ENCODE data around the gene SMG5.

SMG5 gene

DNA sequence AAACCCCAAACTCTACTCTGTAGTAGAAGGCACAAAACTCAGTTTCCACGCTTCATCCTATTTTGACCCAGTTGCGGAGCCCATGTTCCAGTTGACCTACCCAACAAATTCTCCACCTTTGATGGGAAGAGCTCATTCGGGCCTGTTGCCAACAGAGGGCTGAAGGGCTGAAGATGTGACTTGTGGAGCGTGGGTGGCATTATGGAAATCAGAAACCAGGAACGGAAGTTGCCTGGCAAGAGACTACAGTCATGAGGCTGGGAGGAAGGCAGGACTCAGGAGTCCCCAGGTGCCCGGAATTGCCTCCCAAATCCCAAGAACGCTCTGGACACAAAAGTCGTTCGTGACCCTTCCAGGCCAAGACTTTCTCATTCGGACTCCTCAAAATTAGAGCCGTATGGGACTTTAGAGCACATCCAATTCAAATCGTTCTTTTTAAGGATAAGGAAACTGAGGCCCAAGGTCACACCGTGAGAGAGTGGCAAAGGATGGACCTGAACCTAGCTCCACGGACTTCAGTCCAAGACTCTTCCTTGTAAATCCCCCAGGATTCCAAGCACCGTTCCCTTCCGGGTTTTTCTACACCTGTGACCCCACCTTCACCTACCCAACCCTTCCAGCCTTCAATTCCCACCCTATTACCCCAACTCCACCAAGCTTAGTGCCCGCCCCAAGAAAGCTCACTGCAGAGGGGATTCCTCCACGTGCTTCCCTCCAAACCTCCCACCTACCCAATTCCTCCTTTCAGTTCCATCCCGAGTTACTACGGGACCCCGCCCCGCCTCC is 739 bp downstream of the SMG5 start:
- DNase-seq (ENCODE audit: low read depth in 2 of 3, low spot score in 2 of 3): no peak

DNA sequence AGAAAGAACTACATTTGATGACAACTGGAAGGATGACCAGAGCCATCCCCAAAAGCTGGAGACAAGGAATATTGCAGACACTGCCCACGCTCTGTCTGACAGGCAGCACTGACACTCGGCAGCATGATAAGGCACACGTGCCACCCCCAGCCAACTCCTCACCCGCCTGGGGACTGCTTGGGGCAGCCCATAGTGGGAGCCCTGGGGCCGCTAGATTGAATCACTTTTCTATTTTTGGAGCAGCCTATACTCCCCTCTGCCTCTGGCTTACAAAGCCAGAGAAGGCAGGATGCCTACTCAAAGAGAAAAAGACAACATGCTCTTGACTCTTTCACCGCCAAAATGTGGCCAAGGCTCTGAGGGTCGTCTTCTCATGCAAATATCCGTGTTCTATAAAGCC is 1.3 kb downstream of the SMG5 start:
- peak in 1 of 3 experiments; percentile 18 for DNase-seq (ENCODE audit: low read depth in 2 of 3, low spot score in 2 of 3)

DNA sequence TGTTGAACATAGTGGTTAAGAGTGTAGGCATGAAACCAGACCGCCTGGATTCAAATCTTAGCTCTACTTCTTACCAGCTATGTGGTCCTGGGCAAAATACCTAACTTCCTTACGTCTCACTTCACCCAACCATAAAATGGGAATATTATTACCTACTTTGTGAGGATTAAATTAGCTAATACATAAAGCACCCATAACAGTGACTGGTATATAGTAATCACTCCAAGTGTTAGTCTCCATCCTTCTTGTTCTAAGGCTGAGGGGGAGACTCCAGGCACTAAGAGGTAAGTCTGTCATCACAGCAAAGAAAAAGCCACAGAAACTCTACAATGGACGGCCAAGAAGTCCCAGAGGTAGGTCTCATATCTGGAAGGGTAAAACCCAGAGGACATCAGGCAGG is 2.8 kb downstream of the SMG5 start:
- no peak for DNase-seq (ENCODE audit: low read depth in 2 of 3, low spot score in 2 of 3)

DNA sequence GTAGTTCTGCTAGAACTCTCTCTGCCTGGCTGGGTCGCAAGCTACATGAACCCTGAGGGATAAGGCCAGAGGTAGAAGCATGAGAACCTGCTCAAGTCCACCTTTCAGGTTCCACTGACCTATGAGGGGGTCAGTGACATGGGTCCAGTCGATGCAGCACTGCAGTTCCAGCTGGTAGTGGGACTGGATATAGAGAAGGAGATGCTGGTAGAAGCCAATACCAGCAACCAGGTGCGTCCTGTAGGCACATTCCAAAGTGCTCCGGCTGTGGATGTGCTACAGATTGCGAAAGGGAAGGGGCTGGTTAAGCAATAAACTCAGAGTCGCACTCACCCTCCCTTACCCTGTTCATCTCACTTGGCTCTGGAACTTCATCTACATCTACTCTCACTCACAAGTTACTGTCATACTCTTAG is 5.7 kb downstream of the SMG5 start:
- no peak for DNase-seq (ENCODE audit: low read depth in 2 of 3, low spot score in 2 of 3)

DNA sequence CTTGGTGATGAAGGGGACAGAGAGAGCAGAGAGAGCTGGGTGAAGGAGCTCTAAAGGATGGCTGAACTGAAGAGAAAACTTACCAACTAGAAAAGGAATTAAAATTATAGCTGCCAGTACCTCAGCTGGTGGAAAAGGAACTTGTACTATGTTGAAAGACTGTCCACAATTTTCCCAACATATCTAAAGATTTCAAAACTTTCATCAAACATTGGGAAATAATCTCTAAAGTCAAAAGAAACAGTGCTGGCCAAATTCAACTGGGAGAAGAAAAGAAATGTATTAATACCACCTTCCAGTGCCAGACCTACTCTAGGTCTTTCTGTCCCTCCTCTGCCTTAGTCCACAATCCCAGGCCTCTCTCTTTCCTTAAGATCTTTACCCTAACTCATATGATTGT is 6.1 kb downstream of the SMG5 start:
- DNase-seq (ENCODE audit: low read depth in 2 of 3, low spot score in 2 of 3): no peak

DNA sequence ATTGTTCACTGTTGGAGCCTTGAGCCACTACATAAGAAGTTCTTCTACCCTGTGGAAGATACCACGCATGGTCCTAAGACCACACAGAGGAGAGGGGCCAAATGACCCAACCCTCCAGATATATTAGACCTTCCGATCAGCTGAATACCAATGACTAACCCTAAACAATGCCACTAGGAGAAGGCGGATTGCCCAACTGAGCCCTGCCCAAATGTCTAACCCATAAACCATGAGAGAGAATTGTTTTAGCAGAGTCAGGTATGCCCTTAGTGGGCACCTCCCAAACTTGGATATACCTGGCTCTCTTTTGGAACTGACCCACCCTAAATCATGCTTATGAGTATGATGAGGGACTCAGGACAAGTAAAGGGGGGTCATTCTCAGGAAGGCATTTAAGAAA is 12.3 kb downstream of the SMG5 start:
- DNase-seq (ENCODE audit: low read depth in 2 of 3, low spot score in 2 of 3): no peak

DNA sequence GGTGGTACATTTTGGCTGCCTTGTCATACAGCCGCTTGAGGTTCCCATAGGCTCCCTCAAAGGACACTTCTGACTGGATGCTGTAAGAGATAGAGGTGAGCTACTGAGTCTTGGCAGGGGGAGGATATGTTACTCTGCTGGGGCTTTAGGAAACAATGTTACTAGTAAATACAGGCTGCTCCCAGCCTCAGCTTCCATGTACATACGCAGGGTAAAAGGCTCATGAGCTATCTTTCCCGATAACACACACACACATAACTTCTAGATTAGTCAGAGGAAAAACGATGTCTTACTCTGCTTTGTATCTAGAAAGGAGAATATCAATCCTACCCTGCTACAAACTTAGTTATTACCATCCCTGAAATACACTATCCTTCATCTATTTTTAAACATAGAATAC is 14.3 kb downstream of the SMG5 start:
- no peak for DNase-seq (ENCODE audit: low read depth in 2 of 3, low spot score in 2 of 3)

DNA sequence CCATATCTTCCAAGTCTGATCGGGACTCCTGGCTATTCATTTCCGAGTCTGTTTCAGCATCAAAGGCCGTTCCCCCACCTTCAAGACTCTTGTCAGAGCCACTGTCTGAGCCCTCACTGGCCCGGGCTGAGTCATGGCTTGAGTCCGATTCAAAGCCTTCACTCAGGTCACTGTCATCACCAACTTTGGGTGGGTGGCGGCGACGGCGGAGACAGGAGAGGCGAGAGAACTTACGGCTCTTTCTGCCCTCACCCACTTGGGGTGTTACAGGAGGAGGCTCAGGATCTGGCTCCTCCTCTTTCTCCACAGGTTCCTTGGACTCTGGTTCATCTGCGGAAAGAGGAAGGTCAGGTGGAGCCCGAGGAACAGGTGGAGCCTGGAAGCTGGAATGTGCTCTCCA is 16.6 kb downstream of the SMG5 start:
- DNase-seq (ENCODE audit: low read depth in 2 of 3, low spot score in 2 of 3): no peak

DNA sequence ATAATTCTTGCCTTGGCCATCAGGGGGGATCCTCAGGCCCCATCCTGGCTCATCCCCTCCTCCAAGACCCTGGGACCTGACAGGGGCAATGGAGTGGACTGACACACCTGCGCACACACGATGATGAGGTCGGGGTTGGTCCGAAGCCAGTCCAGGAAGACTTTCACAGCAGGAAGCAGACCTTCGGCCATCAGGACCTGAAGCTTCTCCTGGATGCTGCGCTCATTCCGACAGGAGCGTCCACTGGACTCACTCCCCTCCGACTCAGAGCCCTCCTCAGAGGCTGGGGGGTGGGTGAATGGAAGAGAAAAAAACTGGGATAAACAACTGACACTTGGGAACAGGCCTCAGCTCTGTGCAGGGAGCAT is 19.4 kb downstream of the SMG5 start:
- no peak for DNase-seq (ENCODE audit: low read depth in 2 of 3, low spot score in 2 of 3)

DNA sequence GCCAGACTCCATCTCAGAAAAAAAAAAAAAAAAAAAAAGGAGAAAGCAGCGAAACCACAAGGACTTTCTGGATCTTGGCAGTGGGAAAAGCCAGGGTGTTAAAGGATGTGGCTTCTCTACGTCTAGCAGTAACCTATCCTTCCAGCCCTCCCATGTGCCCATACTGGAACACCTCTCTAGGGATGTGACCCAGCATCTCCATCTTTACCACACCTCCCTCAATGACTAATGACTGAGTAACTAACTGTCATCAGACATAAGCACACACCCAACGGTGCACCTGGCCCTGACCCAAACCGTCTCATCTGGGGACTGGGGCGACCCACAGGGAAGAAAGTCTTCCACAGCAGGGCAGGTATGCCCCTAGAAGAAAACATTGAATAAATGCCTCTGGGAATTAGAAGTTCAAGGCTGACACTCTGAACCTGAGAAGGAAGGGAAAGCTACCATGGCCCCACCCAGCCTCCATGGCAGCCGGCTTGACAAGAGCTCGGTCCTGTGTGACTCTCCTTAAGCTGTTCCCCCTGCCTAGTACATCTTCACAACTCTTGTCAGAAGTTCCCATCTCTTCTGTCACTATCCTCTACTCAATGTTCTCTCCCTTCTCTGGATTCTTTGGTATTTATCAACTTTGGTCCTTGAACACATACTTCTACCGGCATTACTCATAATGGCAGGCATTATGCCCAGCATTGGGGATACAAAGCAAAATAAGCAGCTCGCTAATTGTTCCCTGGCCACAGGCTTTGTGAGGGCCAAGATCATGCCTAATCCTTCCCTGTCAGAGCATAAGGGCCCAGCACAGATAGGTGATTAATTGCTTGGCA is 20.0 kb downstream of the SMG5 start:
- no peak for DNase-seq (ENCODE audit: low read depth in 2 of 3, low spot score in 2 of 3)

DNA sequence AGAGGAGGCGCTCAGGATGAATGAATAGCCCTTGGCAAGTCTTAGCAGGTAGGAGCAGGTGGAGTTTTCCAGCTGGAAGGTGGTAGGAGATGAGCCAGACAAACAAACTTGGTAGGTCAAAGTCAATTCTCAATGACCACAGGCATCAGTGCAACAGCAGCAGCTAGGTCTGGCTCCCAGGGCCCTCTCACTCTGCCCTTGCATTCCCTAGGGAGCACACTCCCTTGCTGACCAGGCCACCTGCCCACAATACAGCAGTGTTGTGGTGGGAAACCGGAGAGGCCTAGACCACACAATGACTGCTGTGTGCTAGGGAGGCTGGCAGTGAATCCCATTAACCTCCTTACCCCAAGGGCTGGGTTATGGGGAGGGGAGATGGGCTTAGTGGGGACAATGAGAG is 21.7 kb downstream of the SMG5 start:
- no peak for DNase-seq (ENCODE audit: low read depth in 2 of 3, low spot score in 2 of 3)

DNA sequence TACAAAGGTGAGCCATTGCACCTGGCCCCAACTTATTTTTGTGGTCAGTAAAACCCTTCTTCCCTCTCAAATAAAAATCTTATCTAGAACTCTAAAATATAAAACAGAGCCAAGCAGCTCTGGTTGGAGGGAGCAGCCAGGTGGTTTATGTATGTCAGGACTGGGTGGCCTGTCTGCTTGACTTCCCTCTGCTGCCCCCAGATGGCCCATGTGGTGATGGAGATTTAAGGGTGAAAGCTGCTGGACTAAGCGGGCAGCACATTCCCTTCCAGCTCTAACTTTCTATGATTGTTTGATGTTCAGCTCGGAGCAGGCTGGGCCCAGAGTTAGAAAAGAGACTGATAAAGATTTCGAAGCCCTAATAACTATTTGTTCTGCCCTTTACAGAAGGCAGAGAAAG is 22.8 kb downstream of the SMG5 start:
- DNase-seq (ENCODE audit: low read depth in 2 of 3, low spot score in 2 of 3): no peak

DNA sequence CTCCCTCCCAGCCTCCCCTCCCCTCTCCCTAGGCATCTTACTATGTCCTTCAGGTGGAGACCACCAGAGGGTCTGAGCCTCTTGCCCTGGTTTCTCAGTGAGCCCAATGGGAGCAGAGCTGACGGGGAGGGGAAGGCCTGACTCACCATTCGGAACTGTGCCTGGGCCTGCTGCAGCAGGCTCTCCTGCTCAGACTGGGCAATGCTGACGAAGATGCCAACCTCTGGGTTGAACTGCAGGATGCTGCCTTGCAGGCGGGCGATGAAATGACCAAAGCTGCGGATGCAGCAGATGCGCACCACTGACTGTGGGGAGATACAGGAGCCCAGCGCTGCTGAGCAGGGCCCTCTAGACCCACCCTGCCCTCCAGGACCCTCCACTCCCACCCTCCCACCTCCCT is 23.8 kb downstream of the SMG5 start:
- no peak for DNase-seq (ENCODE audit: low read depth in 2 of 3, low spot score in 2 of 3)

DNA sequence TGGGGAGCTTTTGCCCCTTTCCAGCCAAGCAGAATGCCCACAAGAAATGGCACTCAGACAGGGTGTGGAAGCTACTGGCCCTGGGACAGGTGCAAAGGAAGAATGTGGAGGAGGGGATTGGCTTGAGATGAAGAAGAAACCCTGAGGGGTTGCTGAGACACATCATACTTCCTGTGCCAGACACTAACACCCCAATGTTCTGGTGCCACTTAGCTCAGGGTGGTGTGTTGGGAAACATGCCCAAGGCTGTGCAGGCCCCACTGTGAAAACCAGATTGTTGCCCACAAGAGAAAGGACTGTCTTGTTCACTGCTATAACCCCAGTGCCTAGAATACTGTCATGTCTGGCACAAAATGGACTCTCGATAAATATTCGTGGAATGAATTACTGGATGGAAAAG is 24.9 kb downstream of the SMG5 start:
- no peak for DNase-seq (ENCODE audit: low read depth in 2 of 3, low spot score in 2 of 3)

DNA sequence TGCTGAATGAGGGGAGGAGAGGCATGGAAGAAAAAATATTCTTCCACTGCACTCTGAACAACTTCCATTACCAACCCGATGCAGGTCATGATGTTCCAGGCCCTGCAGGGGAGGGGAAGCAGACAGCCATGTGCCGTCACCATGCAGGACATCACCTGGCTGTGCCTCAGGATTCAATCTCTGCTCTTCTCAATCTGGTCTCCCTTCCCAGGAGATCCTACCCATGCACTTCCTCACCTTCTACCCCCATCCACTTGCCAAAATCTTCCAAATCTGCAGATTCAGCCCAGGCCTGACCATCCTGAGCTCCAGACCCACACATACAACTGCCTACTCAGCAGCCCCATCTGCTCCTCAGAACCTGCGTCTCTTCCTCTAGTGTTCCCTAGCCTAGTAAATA is 29.0 kb downstream of the SMG5 start:
- DNase-seq (ENCODE audit: low read depth in 2 of 3, low spot score in 2 of 3): no peak

DNA sequence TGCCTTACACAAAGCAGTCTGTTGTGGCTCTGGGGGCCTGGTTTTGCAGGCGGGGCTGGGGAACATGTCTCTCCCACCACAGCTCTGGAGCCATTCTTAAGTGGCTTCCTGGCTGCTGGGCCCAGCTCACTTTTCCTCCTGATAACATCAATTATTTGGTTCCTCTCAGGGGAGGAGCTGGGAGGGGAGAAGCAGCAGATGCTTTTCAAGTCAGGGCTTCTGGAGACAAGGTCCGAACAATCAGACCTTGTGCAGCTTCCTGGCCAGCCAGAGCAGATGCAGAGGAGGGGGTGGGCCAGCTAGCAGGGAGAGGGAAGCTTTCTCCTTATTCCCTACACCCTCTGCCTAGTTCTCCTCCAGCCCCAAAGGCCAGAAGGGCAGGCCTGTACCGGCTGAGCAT is 31.1 kb downstream of the SMG5 start:
- no peak for DNase-seq (ENCODE audit: low read depth in 2 of 3, low spot score in 2 of 3)

DNA sequence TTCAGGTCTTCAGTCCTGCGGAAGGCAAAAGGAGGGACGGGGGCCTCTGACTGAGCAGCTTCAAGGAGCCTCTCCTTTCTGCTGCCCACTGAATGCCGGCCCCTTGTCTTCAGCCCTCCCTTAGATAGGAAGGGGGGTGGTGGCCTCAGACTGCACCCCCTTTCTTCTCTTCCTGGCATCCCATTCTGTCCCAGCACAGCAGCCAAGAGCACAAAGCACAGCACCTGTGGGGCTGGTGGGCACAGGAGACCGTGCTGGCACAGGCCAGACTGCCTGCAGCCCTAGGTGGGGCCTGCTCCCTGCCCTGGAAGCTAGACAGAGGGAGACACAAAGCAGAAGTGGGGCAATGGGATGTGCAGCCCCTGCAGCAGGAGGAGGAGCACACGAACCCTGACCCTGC is 33.0 kb downstream of the SMG5 start:
- DNase-seq (ENCODE audit: low read depth in 2 of 3, low spot score in 2 of 3): no peak

DNA sequence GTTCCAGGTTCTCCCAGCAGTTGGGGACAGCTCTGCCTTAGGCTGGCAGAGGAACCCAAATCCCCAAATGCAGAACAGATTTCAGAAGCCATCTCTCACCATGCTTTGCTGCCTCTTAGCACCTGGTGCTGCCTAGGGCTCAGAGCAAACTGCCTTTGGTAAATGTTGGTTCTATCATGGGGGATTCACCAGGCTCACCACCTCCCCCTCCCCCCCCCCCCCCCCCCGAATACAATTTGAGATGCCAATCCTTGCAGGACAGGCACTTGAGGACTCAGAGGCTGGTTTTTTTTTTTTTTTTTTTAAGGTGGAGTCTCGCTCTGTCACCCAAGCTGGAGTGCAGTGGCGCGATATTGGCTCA is 34.3 kb downstream of the SMG5 start:
- DNase-seq (ENCODE audit: low read depth in 2 of 3, low spot score in 2 of 3): no peak

DNA sequence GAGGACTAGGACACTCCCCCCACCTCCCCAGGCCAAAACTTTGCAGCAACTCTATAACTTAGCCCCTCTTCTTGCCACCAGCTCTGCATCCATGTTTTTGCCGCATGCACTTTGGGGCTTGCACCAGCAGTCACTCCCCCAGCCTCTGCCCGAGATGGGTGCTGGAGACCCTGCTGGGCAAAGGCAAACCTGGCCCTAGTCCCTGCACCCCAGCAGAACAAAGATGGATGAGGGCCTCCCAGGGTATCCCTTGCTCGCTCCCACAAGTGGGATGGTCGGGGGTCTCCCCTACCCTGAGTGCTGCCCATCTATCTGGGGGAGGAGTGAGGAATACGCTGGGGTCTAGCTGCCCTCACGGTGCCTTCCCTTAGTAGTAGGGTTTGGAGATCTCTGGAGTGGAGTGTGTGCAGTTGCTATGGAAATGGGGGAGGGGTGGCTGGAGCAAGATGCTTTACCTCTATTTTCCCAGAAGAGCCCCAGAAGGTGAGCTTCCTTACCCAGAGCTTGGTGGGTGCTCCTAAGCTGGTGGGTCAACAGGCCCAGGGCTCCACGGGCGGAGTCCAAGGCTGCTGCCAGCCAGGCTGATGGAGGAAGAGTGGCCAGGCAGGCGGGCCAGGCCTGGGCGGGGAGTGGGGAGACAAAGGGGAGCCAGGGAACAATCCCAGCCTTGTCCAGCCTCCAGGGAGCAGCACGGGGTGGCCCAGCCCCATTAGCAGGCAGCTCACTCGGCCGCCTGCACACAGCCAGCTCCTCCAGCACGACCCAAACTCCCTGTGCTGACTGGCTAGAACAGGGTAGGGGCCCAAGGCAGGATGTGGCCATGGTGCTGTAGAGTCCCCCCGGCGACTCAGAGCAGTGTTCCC is 34.9 kb downstream of the SMG5 start, which contains the start of gene PAQR6:
TSS of gene PAQR6 (minus strand) at position 597 of the 863 bp plus-strand sequence. CDS start 1,325 bp downstream, outside the sequence.
- no peak for DNase-seq (ENCODE audit: low read depth in 2 of 3, low spot score in 2 of 3)

DNA sequence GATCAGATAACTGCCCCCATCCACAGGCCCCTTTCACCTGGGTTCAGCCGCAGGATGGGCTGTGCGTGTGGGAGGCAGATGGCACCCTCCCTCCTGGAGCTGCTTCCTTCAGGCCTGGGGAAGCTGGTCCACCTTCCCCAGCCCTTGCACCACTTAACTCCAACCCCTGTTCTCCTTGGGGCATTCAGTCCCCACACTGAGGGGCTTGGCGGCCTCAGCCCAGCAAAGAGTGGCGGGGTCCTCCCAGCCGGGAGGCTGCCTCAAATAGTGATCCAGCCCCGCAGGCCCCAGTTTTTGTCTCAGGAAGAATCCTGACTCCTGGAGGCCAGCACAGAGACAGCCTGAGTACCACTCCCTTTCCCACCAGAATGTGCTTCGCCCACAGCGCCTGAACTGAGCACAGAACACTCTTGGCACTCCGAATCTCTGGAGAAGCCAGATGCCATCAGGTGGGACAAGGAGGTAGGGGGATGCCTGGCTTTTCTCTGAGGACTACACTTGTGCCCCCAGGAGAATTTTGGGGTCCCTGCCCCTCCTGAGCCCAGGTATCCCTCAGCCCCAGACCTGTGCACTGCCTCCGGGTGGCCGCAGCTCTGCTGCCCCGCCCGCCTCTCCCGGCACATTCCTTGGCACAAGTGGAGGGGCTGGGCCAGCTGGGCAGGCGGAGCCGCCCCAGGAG is 35.7 kb downstream of the SMG5 start:
- DNase-seq (ENCODE audit: low read depth in 2 of 3, low spot score in 2 of 3): no peak

DNA sequence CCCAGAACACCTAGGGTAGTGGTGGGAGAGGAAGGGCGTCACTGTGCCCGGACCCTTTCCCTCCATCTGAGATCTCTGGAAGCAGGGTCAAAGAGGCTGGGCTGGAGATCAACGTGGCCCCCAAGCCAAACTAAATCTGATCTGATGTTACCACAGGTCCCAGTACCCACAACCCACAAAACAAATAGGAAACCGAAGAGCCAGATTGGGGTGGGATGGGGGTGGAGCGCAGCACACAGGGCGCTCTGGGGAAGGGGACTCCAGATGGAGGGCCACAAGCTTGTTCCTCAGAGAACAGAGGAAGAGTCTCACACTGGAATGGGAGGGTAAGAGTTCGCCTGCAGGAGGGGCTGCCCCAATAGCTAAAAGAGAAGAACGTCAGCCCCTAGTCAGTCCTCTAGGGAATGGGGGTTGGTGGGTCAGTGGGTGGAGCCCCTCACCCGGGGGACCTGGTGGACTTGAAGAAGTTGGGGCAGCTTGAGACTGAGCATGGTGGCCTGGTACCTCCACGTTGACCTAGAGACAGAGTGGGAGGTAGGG is 36.3 kb downstream of the SMG5 start:
- no peak for DNase-seq (ENCODE audit: low read depth in 2 of 3, low spot score in 2 of 3)

Data from activated CD8-positive, alpha-beta memory T cell treated with anti-CD3 and anti-CD28 coated beads for 48 hours (primary cell).